Islet precursor cell (in vitro differentiated cells): ENCODE measurements around the gene NR4A1.

Experiments used
- DNase-seq: peaks from one replicate; pipeline ENCODE4 v3.0.0-alpha.2; 2018

NR4A1 gene

GRCh38 chr12:52042706-52043385 lies 8.4 kb upstream of the NR4A1 start:
- DNase-seq = no peak

- no peak for DNase-seq
Measured at GRCh38 chr12:52043386-52044212, 7.6 kb upstream of the NR4A1 start.

GRCh38 chr12:52044292-52044983 lies 6.8 kb upstream of the NR4A1 start:
- DNase-seq = no peak

GRCh38 chr12:52045794-52046199 lies 5.4 kb upstream of the NR4A1 start:
- DNase-seq = peak; percentile 60

- no peak for DNase-seq
Measured at GRCh38 chr12:52046859-52047258, 4.4 kb upstream of the NR4A1 start.

- no peak for DNase-seq
Measured at GRCh38 chr12:52049286-52049685, 2.0 kb upstream of the NR4A1 start.

GRCh38 chr12:52049688-52050087 lies 1.6 kb upstream of the NR4A1 start:
- DNase-seq = no peak

- peak; percentile 64 for DNase-seq
Measured at GRCh38 chr12:52050116-52050757, 1.0 kb upstream of the NR4A1 start.

GRCh38 chr12:52052468-52053186 lies 1.4 kb downstream of the NR4A1 start:
- DNase-seq = no peak

GRCh38 chr12:52053536-52054209 lies 2.4 kb downstream of the NR4A1 start:
- DNase-seq = no peak

GRCh38 chr12:52054231-52054832 lies 3.1 kb downstream of the NR4A1 start:
- DNase-seq = no peak

- no peak for DNase-seq
Measured at GRCh38 chr12:52054833-52055730, 3.8 kb downstream of the NR4A1 start.

- no peak for DNase-seq
Measured at GRCh38 chr12:52055731-52056711, 4.8 kb downstream of the NR4A1 start.

GRCh38 chr12:52056801-52057637 lies 5.8 kb downstream of the NR4A1 start:
- peak; percentile 59 for DNase-seq

- DNase-seq = no peak
Measured at GRCh38 chr12:52057638-52058576, 6.7 kb downstream of the NR4A1 start.

GRCh38 chr12:52058631-52059361 lies 7.6 kb downstream of the NR4A1 start:
- DNase-seq = no peak
